H1 (cell line): Measurements from ENCODE around the gene CPEB3. TPM values are rescaled to one million over a fixed set of nuclear protein-coding genes. Genes with fewer than 3 reads are reported as not detected.

Source experiments
- GABPA ChIP-seq: IDR thresholded peaks from 2 replicates; pipeline ENCODE4 v1.6.1; 2011; ENCODE audit warnings: mild to moderate bottlenecking, low read length, moderate library complexity, borderline replicate concordance; ENCODE audit not compliant: insufficient read depth
- KDM4A ChIP-seq: IDR thresholded peaks from one replicate; pipeline ENCODE4 v1.7.1; 2012; ENCODE audit warnings: low read depth, mild to moderate bottlenecking, moderate library complexity, low read length, inconsistent platforms; ENCODE audit not compliant: severe bottlenecking
- MAFK ChIP-seq: IDR thresholded peaks from 2 replicates; pipeline ENCODE4 v1.6.1; 2012; ENCODE audit warnings: low read depth, mild to moderate bottlenecking, improper control_type of control experiment, low read length
- RNF2 ChIP-seq: fragments of 200-900, 300-1000 bp; sonication (generic); IDR thresholded peaks from 2 replicates; pipeline ENCODE4 v1.7.1; 2016; ENCODE audit warnings: borderline replicate concordance, low read depth, mild to moderate bottlenecking, antibody characterized with exemption, low read length; ENCODE audit not compliant: poor library complexity, severe bottlenecking; ENCODE audit errors: missing control alignments
- SP1 ChIP-seq: IDR thresholded peaks from 2 replicates; pipeline ENCODE4 v1.6.1; 2011; ENCODE audit warnings: low read depth, low read length
- SUZ12 ChIP-seq: fragments of 200-600 bp; sonication (generic); IDR thresholded peaks from 2 replicates; pipeline ENCODE4 v1.6.1; 2012; ENCODE audit warnings: mild to moderate bottlenecking, inconsistent platforms, low read length, moderate library complexity, mixed read lengths
- polyA plus RNA-seq, 7 experiments: library from polyadenylated mRNA; depleted of rRNA in 3 of 7; stranded (reverse) in 5 of 7; unstranded in 2 of 7; fragments of >200 nt in 5 of 7; fragments of 200-250 nt in 2 of 7; gene quantifications; 1 replicate in 5 of 7; 2 replicates in 1 of 7; 4 replicates in 1 of 7; pipeline versions ENCODE4 v1.2.1 to v1.2.3, GENCODE V29; 2011 to 2013; ENCODE audit warnings: missing spikeins in 2 of 7, mixed read lengths in 2 of 7
- total RNA-seq: library from RNA; stranded (reverse); fragmentation: NEBNext Ultra II Directional; extraction: Animal tissue kit (Norgen Biotek cat#: 25700); gene quantifications from 2 replicates; pipeline ENCODE4 v1.2.1, GENCODE V29; 2021
- TF ChIP-seq, protein P1 (sequence below): fragments of 300-600 bp; sonication (generic); IDR thresholded peaks from 2 replicates; pipeline ENCODE4 v1.7.1; 2012; ENCODE audit warnings: low read length, moderate library complexity, mild to moderate bottlenecking, inconsistent platforms; ENCODE audit not compliant: insufficient replicate concordance

Gene CPEB3
- total and polyA plus RNA-seq, 2 of the 8 experiments (the other 6 are each of a cell fraction or from before 2014, with no cell fraction given): 0.39 to 1.7 TPM

- TF ChIP-seq, protein P1, sequence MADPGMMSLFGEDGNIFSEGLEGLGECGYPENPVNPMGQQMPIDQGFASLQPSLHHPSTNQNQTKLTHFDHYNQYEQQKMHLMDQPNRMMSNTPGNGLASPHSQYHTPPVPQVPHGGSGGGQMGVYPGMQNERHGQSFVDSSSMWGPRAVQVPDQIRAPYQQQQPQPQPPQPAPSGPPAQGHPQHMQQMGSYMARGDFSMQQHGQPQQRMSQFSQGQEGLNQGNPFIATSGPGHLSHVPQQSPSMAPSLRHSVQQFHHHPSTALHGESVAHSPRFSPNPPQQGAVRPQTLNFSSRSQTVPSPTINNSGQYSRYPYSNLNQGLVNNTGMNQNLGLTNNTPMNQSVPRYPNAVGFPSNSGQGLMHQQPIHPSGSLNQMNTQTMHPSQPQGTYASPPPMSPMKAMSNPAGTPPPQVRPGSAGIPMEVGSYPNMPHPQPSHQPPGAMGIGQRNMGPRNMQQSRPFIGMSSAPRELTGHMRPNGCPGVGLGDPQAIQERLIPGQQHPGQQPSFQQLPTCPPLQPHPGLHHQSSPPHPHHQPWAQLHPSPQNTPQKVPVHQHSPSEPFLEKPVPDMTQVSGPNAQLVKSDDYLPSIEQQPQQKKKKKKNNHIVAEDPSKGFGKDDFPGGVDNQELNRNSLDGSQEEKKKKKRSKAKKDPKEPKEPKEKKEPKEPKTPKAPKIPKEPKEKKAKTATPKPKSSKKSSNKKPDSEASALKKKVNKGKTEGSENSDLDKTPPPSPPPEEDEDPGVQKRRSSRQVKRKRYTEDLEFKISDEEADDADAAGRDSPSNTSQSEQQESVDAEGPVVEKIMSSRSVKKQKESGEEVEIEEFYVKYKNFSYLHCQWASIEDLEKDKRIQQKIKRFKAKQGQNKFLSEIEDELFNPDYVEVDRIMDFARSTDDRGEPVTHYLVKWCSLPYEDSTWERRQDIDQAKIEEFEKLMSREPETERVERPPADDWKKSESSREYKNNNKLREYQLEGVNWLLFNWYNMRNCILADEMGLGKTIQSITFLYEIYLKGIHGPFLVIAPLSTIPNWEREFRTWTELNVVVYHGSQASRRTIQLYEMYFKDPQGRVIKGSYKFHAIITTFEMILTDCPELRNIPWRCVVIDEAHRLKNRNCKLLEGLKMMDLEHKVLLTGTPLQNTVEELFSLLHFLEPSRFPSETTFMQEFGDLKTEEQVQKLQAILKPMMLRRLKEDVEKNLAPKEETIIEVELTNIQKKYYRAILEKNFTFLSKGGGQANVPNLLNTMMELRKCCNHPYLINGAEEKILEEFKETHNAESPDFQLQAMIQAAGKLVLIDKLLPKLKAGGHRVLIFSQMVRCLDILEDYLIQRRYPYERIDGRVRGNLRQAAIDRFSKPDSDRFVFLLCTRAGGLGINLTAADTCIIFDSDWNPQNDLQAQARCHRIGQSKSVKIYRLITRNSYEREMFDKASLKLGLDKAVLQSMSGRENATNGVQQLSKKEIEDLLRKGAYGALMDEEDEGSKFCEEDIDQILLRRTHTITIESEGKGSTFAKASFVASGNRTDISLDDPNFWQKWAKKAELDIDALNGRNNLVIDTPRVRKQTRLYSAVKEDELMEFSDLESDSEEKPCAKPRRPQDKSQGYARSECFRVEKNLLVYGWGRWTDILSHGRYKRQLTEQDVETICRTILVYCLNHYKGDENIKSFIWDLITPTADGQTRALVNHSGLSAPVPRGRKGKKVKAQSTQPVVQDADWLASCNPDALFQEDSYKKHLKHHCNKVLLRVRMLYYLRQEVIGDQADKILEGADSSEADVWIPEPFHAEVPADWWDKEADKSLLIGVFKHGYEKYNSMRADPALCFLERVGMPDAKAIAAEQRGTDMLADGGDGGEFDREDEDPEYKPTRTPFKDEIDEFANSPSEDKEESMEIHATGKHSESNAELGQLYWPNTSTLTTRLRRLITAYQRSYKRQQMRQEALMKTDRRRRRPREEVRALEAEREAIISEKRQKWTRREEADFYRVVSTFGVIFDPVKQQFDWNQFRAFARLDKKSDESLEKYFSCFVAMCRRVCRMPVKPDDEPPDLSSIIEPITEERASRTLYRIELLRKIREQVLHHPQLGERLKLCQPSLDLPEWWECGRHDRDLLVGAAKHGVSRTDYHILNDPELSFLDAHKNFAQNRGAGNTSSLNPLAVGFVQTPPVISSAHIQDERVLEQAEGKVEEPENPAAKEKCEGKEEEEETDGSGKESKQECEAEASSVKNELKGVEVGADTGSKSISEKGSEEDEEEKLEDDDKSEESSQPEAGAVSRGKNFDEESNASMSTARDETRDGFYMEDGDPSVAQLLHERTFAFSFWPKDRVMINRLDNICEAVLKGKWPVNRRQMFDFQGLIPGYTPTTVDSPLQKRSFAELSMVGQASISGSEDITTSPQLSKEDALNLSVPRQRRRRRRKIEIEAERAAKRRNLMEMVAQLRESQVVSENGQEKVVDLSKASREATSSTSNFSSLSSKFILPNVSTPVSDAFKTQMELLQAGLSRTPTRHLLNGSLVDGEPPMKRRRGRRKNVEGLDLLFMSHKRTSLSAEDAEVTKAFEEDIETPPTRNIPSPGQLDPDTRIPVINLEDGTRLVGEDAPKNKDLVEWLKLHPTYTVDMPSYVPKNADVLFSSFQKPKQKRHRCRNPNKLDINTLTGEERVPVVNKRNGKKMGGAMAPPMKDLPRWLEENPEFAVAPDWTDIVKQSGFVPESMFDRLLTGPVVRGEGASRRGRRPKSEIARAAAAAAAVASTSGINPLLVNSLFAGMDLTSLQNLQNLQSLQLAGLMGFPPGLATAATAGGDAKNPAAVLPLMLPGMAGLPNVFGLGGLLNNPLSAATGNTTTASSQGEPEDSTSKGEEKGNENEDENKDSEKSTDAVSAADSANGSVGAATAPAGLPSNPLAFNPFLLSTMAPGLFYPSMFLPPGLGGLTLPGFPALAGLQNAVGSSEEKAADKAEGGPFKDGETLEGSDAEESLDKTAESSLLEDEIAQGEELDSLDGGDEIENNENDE: no peak
- no peak for TF ChIP-seq SUZ12
- TF ChIP-seq RNF2: no peak
- TF ChIP-seq KDM4A: no peak
- TF ChIP-seq MAFK: no peak
- no peak for TF ChIP-seq GABPA
- TF ChIP-seq SP1: no peak
These were observed 280.7 kb downstream of the CPEB3 start (continued) for GRCh38 chr10:92010047-92010735.
